HG03025 (cell line): Measurements from ENCODE around the gene APEH.

Experiments
- ATAC-seq: cut with Tn5 transposase; IDR thresholded peaks from one replicate; pipeline ENCODE4 v1.9.1; 2021; ENCODE audit warnings: mild to moderate bottlenecking, moderate library complexity; ENCODE audit not compliant: unreplicated experiment, low FRiP score

APEH gene

GRCh38 chr3:49723628-49724551 is 49.7 kb downstream of the APEH start, which contains the start of gene GMPPB:
TSS of gene GMPPB (minus strand) at chr3:49723951. CDS start at chr3:49723726, 225 bp downstream.
- ATAC-seq = peak; percentile 61

GRCh38 chr3:49724586-49724985 is 50.4 kb downstream of the APEH start:
- no peak for ATAC-seq

- no peak for ATAC-seq
These were observed 51.9 kb downstream of the APEH start for GRCh38 chr3:49725906-49726681.

GRCh38 chr3:49727154-49727923 is 53.2 kb downstream of the APEH start:
- no peak for ATAC-seq

GRCh38 chr3:49727924-49728361 is 53.8 kb downstream of the APEH start:
- no peak for ATAC-seq

- ATAC-seq = no peak
These were observed 55.9 kb downstream of the APEH start for GRCh38 chr3:49729966-49730609.

DNA sequence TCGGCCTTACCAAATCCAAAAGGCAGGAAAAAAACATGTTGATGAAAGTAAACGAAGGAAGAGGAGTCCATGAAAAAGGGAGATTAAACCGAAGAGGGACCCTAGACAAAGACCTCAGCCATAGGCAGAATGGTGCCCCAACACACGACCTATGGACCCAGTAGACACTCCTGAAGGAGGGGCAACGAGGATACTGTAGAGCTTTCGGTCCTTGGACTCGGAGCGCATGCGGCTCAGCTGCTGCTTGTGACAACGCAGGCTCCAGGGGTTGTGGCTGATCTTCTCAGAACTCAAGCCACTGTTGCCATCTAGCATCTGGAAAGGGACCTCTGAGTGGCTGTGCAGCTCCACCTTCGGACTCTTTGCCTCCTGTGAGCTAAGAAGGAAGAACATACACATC is 58.4 kb downstream of the APEH start:
- no peak for ATAC-seq

DNA sequence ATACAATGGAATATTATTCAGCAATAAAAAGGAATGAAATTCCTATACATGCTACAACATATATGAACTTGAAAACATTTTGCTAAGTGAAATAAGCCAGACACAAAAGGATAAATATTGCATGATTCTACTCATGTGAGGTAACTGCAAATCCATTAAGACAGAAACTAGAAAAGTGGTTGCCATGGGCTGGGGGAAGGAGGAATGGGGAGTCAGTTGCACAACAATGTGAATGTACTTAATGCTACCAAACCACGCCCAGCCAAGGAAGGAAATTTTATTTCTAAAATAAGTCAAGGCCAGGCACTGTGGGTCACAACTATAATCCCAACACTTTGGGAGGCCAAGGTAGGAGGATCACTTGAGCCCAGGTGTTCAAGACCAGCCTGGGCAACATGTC is 59.4 kb downstream of the APEH start:
- ATAC-seq = no peak
